GM12878 (cell line): ENCODE data around the gene GABRB1. TPM values are rescaled to one million over a fixed set of nuclear protein-coding genes. Genes with fewer than 3 reads are reported as not detected.

Source experiments
- ATAC-seq: fragments of 200-7000 bp; cut with Tn5 transposase; 3 replicates; pipeline ENCODE4 v1.9.1; 2020; ENCODE audit warnings: mild to moderate bottlenecking, moderate library complexity
- BruUV-seq: library from RNA; stranded (reverse); fragments of 400-500 nt; replicated peaks from 2 replicates; lab custom pipeline; 2021; lab: Mats Ljungman, UMichigan
- CTCF ChIA-PET: fragments of 300-600 bp; sonication (Branson Sonifier 250); formaldehyde crosslinking; extraction: SDS; loops from one replicate; lab custom pipeline; 2021; ENCODE audit warnings: inconsistent platforms; lab: Yijun Ruan, JAX
- POLR2A ChIA-PET: fragments of 350-600 bp; formaldehyde crosslinking; extraction: SDS; loops from one replicate; lab custom pipeline; 2021; ENCODE audit warnings: inconsistent platforms; lab: Charles Lee
- RAD21 ChIA-PET: fragments of 300-600 bp; sonication (Branson Sonifier 250); formaldehyde crosslinking; loops from one replicate; lab custom pipeline; 2023; ENCODE audit warnings: antibody characterized with exemption; ENCODE audit not compliant: unreplicated experiment; lab: Charles Lee
- SMC1A ChIA-PET: fragments of 300-600 bp; sonication (Branson Sonifier 250); formaldehyde crosslinking; loops from one replicate; lab custom pipeline; 2023; ENCODE audit not compliant: unreplicated experiment, uncharacterized antibody; lab: Charles Lee
- DNase-seq: peaks from one replicate; pipeline ENCODE4 v3.0.0-alpha.2; 2011; ENCODE audit warnings: low read depth, low spot score
- FAIRE-seq: peaks from 3 replicates; lab custom pipeline; 2011; peaks lifted over from hg19 to GRCh38; lab: Jason Lieb, UNC
- H2AFZ ChIP-seq: 2 replicates; pipeline ENCODE4 v1.6.0; 2011; ENCODE audit warnings: low read depth, low read length, control low read depth; ENCODE audit not compliant: control insufficient read depth
- H3K27ac ChIP-seq: 2 replicates; pipeline ENCODE4 v1.5.1; 2011; ENCODE audit warnings: control low read depth; ENCODE audit not compliant: control insufficient read depth, insufficient read depth
- H3K27me3 ChIP-seq, 2 experiments: replicated peaks in 1 of 2; 2 replicates each; pipeline versions ENCODE4 v1.6.0 to v1.6.1; 2011; ENCODE audit warnings: low read length in 1 of 2; ENCODE audit not compliant: control insufficient read depth in 2 of 2, insufficient read depth in 2 of 2
- H3K36me3 ChIP-seq, 2 experiments: 2 replicates each; pipeline ENCODE4 v1.5.1; 2011; ENCODE audit warnings: low read length in 1 of 2; ENCODE audit not compliant: control insufficient read depth in 2 of 2, insufficient read depth in 2 of 2
- H3K4me1 ChIP-seq: 2 replicates; pipeline ENCODE4 v1.6.1; 2011; ENCODE audit warnings: mild to moderate bottlenecking, low read length, moderate library complexity, mixed read lengths; ENCODE audit not compliant: control insufficient read depth, insufficient read depth
- H3K4me2 ChIP-seq: 2 replicates; pipeline ENCODE4 v1.6.0; 2011; ENCODE audit warnings: control low read depth; ENCODE audit not compliant: control insufficient read depth, insufficient read depth
- H3K4me3 ChIP-seq: fragments of 200-600 bp; sonication (generic); 2 replicates; pipeline ENCODE4 v1.5.1; 2016
- H3K79me2 ChIP-seq: 2 replicates; pipeline ENCODE4 v1.6.0; 2011; ENCODE audit warnings: low read length; ENCODE audit not compliant: control insufficient read depth, insufficient read depth
- H3K9ac ChIP-seq: 2 replicates; pipeline ENCODE4 v1.8.0; 2011; ENCODE audit warnings: low read length, control low read depth, mixed read lengths; ENCODE audit not compliant: control insufficient read depth, insufficient read depth
- H3K9me3 ChIP-seq: replicated peaks from 3 replicates; pipeline ENCODE4 v1.5.1; 2011; ENCODE audit warnings: mild to moderate bottlenecking, low read length; ENCODE audit not compliant: control insufficient read depth, insufficient read depth
- H4K20me1 ChIP-seq: 2 replicates; pipeline ENCODE4 v1.6.0; 2011; ENCODE audit not compliant: control insufficient read depth, insufficient read depth
- BHLHE40 ChIP-seq, 2 experiments: fragments of 450-650 bp in 1 of 2; IDR thresholded peaks; 2 replicates each; pipeline ENCODE4 v1.6.1; 2011 to 2017; ENCODE audit warnings: low read depth in 2 of 2, borderline replicate concordance in 1 of 2, improper control_type of control experiment in 1 of 2, low read length in 1 of 2, mild to moderate bottlenecking in 1 of 2
- BMI1 ChIP-seq: fragments of 450-650 bp; IDR thresholded peaks from 2 replicates; pipeline ENCODE4 v1.6.1; 2016; ENCODE audit warnings: mild to moderate bottlenecking, moderate library complexity, borderline replicate concordance
- CUX1 ChIP-seq: IDR thresholded peaks from 2 replicates; pipeline ENCODE4 v1.6.1; 2012; ENCODE audit warnings: improper control_type of control experiment, low read depth, low read length; ENCODE audit not compliant: insufficient replicate concordance
- DPF2 ChIP-seq: fragments of 450-650 bp; IDR thresholded peaks from 2 replicates; pipeline ENCODE4 v1.6.1; 2017; ENCODE audit warnings: mild to moderate bottlenecking
- IRF3 ChIP-seq: fragments of 450-650 bp; IDR thresholded peaks from 2 replicates; pipeline ENCODE4 v1.6.1; 2014; ENCODE audit warnings: mild to moderate bottlenecking
- MYB ChIP-seq: fragments of 150-350 bp; IDR thresholded peaks from 2 replicates; pipeline ENCODE4 v1.6.1; 2014; ENCODE audit warnings: mild to moderate bottlenecking, low read depth, low read length, borderline replicate concordance
- PML ChIP-seq: IDR thresholded peaks from 2 replicates; pipeline ENCODE4 v1.6.1; 2012; ENCODE audit warnings: low read length, inconsistent platforms
- RCOR1 ChIP-seq: conservative IDR thresholded peaks from 2 replicates; pipeline ENCODE4 v1.6.1; 2012; ENCODE audit warnings: low read depth, low read length, improper control_type of control experiment
- SMAD1 ChIP-seq: fragments of 450-650 bp; IDR thresholded peaks from 2 replicates; pipeline ENCODE4 v1.6.1; 2018; ENCODE audit warnings: mild to moderate bottlenecking, low read depth; ENCODE audit not compliant: partially characterized antibody
- SMAD5 ChIP-seq: IDR thresholded peaks from 2 replicates; pipeline ENCODE4 v1.6.1; 2016; ENCODE audit warnings: antibody characterized with exemption, low read depth
- SREBF2 ChIP-seq: IDR thresholded peaks from 2 replicates; pipeline ENCODE4 v1.6.1; 2012; ENCODE audit warnings: mild to moderate bottlenecking, low read length
- TCF7 ChIP-seq: IDR thresholded peaks from 2 replicates; pipeline ENCODE4 v1.6.1; 2014; ENCODE audit warnings: antibody characterized with exemption, borderline replicate concordance
- ZNF24 ChIP-seq: fragments of 450-650 bp; IDR thresholded peaks from 2 replicates; pipeline ENCODE4 v1.6.1; 2017; ENCODE audit warnings: antibody characterized with exemption, mild to moderate bottlenecking
- WGBS: methylation state at CpG from one replicate; pipeline ENCODE4 v1.1.6; 2016; ENCODE audit warnings: low lambda C conversion rate; ENCODE audit not compliant: insufficient replicate concordance, insufficient coverage; ENCODE audit errors: missing lambda C conversion rate; 5-methylcytosine and 5-hydroxymethylcytosine counted together
- in situ Hi-C: fragments of 300-500 bp; cut with MboI; formaldehyde crosslinking; loops from 9 replicates; pipeline ENCODE4 v1.14.3; 2018; ENCODE audit warnings: mixed read lengths
- intact Hi-C: fragments of 100-400 bp; cut with micrococcal nuclease; formaldehyde crosslinking; loops from one replicate; pipeline ENCODE4 v1.14.2; 2022; ENCODE audit not compliant: unreplicated experiment
- polyA plus RNA-seq, 11 experiments: library from polyadenylated mRNA; depleted of rRNA in 4 of 11; unstranded in 6 of 11; stranded (reverse) in 5 of 11; fragments of >200 nt; fragmentation: Nextera tagmentation in 4 of 11; fragmentation: Illumina TruSeq in 1 of 11; extraction: Ambion mirVana in 4 of 11; extraction: Trizol in 1 of 11; gene quantifications; 1 replicate in 1 of 11; 2 replicates in 10 of 11; pipeline versions ENCODE4 v1.2.1 to v1.2.3, GENCODE V29; 2011 to 2016; ENCODE audit warnings: inconsistent platforms in 2 of 11, missing spikeins in 2 of 11, low read depth in 1 of 11
- total RNA-seq, 4 experiments: library from RNA; depleted of rRNA in 3 of 4; stranded (reverse); fragments of >200 nt in 3 of 4; fragmentation: Illumina TruSeq in 1 of 4; extraction: Trizol in 1 of 4; gene quantifications; 2 replicates each; pipeline versions ENCODE4 v1.2.1 to v1.2.3, GENCODE V29; 2013 to 2021
- TF ChIP-seq, protein P1 (sequence below): IDR thresholded peaks from 2 replicates; pipeline ENCODE4 v1.6.1; 2012; ENCODE audit warnings: low read depth, low read length, improper control_type of control experiment
- TF ChIP-seq, protein P2 (sequence below): IDR thresholded peaks from 2 replicates; pipeline ENCODE4 v1.6.1; 2012; ENCODE audit warnings: low read length, inconsistent platforms

The GABRB1 gene
- total and polyA plus RNA-seq, 10 of the 15 experiments (the other 5 are each of a cell fraction or from before 2014, with no cell fraction given) = 0.13 to 0.92 TPM; not detected in 8

GRCh38 chr4:47418147-47418546, 386.8 kb downstream of the GABRB1 start:
- no peak overlapping the region for H2AFZ ChIP-seq
- peaks cover 4% of the 10 kb centered on the region; the same call in 1 of the 2 replicates for H3K4me1 ChIP-seq
- no TSS peak for BruUV-seq
- no peak overlapping the region for H3K9ac ChIP-seq
- H3K4me3 ChIP-seq = no peak overlapping the region
- intact Hi-C loops = no loop called here
- WGBS = 3% methylated on average over 2 of the region's 2 CpGs
- H3K9me3 ChIP-seq = no peaks in the 10 kb centered on the region
- H3K27ac ChIP-seq = no peak overlapping the region
- ChIA-PET CTCF (no interaction called here), RAD21 (no interaction called here), SMC1A (no interaction called here), POLR2A (no interaction called here)
- FAIRE-seq (no peak), ATAC-seq (no peak), DNase-seq (no peak)
- no peaks in the 10 kb centered on the region for H3K36me3 ChIP-seq
- no peak for TF ChIP-seq TCF7
- TF ChIP-seq IRF3 = no peak
- TF ChIP-seq BMI1 = no peak
- no peak for TF ChIP-seq DPF2
- no peak for TF ChIP-seq RCOR1
- TF ChIP-seq SREBF2 = no peak
- no peak for TF ChIP-seq PML
- TF ChIP-seq CUX1 = no peak
- no peak for TF ChIP-seq BHLHE40 (IDR thresholded peaks at IDR 0.05; ENCODE audit: borderline replicate concordance in 1 of 2, low read depth in 2 of 2, low read length in 1 of 2)
- TF ChIP-seq MYB = no peak
- TF ChIP-seq SMAD1 = no peak
- TF ChIP-seq SMAD5 = no peak
- TF ChIP-seq, protein P1, sequence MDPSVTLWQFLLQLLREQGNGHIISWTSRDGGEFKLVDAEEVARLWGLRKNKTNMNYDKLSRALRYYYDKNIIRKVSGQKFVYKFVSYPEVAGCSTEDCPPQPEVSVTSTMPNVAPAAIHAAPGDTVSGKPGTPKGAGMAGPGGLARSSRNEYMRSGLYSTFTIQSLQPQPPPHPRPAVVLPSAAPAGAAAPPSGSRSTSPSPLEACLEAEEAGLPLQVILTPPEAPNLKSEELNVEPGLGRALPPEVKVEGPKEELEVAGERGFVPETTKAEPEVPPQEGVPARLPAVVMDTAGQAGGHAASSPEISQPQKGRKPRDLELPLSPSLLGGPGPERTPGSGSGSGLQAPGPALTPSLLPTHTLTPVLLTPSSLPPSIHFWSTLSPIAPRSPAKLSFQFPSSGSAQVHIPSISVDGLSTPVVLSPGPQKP = no peak
- TF ChIP-seq, protein P2, sequence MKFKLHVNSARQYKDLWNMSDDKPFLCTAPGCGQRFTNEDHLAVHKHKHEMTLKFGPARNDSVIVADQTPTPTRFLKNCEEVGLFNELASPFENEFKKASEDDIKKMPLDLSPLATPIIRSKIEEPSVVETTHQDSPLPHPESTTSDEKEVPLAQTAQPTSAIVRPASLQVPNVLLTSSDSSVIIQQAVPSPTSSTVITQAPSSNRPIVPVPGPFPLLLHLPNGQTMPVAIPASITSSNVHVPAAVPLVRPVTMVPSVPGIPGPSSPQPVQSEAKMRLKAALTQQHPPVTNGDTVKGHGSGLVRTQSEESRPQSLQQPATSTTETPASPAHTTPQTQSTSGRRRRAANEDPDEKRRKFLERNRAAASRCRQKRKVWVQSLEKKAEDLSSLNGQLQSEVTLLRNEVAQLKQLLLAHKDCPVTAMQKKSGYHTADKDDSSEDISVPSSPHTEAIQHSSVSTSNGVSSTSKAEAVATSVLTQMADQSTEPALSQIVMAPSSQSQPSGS = no peak
- TF ChIP-seq ZNF24 = no peak
- H3K4me2 ChIP-seq = no peak overlapping the region
- in situ Hi-C loops = no loop called here
- H3K27me3 ChIP-seq = no peaks in the 10 kb centered on the region
- no peaks in the 10 kb centered on the region for H4K20me1 ChIP-seq
- no peaks in the 10 kb centered on the region for H3K79me2 ChIP-seq
